PC-9 (cell line): ENCODE results near the gene PTGES.

Experiments
- EZH2 ChIP-seq: fragments of 200-600 bp; sonication (generic); IDR thresholded peaks from 2 replicates; pipeline ENCODE4 v1.8.0; 2017; ENCODE audit warnings: antibody characterized with exemption, low read depth
- TF ChIP-seq, protein P1 (sequence below): fragments of 200-600 bp; sonication (generic); conservative IDR thresholded peaks from 2 replicates; pipeline ENCODE4 v1.6.1; 2017; ENCODE audit warnings: mixed run types, antibody characterized with exemption, mild to moderate bottlenecking, moderate library complexity

DNA sequence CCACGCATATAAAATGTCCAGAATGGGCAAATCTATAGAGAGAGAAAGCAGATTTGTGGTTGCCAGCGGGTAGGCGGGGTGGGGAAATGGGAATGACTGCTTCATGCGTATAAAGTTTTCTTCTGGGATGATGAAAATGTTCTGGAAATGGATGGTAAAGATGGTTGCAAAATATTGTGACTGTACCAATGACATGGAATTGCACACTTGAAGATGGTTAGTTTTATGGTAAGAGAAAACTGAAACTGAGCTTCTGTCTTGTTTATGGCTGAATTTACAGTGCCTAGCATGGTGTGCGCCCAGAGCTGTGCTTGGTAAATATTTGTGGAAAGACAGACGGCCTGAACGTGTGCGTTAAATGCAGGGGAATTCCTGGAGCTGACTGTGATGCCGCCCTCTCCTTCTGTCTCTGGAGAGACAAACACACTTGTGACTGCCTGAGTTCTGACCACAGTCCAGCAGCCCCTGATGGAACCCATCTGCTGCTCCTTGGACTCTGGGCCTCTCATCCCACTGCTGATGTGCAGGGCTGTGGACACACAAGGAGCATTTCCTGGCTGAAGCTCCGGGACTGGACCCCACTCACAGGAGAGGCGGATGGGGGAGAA is 8.6 kb upstream of the PTGES start:
- TF ChIP-seq EZH2: no peak
- TF ChIP-seq, protein P1, sequence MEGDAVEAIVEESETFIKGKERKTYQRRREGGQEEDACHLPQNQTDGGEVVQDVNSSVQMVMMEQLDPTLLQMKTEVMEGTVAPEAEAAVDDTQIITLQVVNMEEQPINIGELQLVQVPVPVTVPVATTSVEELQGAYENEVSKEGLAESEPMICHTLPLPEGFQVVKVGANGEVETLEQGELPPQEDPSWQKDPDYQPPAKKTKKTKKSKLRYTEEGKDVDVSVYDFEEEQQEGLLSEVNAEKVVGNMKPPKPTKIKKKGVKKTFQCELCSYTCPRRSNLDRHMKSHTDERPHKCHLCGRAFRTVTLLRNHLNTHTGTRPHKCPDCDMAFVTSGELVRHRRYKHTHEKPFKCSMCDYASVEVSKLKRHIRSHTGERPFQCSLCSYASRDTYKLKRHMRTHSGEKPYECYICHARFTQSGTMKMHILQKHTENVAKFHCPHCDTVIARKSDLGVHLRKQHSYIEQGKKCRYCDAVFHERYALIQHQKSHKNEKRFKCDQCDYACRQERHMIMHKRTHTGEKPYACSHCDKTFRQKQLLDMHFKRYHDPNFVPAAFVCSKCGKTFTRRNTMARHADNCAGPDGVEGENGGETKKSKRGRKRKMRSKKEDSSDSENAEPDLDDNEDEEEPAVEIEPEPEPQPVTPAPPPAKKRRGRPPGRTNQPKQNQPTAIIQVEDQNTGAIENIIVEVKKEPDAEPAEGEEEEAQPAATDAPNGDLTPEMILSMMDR: no peak
